HEK293 (cell line): ENCODE measurements around the gene ACACB.

ENCODE experiments used
- AEBP2 ChIP-seq: fragments of 450-650 bp; formaldehyde crosslinking; IDR thresholded peaks from 2 replicates; pipeline ENCODE4 v1.5.1; 2016; ENCODE audit warnings: missing biosample characterization, missing genetic modification characterization, borderline replicate concordance
- GLI2 ChIP-seq: fragments of 450-650 bp; formaldehyde crosslinking; IDR thresholded peaks from 2 replicates; pipeline ENCODE4; 2017; ENCODE audit warnings: missing biosample characterization, missing genetic modification characterization, low read depth, borderline replicate concordance
- HIC1 ChIP-seq: fragments of 450-650 bp; formaldehyde crosslinking; IDR thresholded peaks from 2 replicates; pipeline ENCODE4 v1.5.1; 2016; ENCODE audit warnings: missing biosample characterization, missing genetic modification characterization
- IKZF3 ChIP-seq: fragments of 450-650 bp; IDR thresholded peaks from 2 replicates; pipeline ENCODE4 v1.5.0; 2018; ENCODE audit warnings: missing biosample characterization, mild to moderate bottlenecking, missing genetic modification characterization, moderate library complexity
- KLF7 ChIP-seq: fragments of 450-650 bp; formaldehyde crosslinking; IDR thresholded peaks from 2 replicates; pipeline ENCODE4 v1.5.1; 2016; ENCODE audit warnings: missing biosample characterization, missing genetic modification characterization, borderline replicate concordance
- ZBTB10 ChIP-seq: fragments of 450-650 bp; formaldehyde crosslinking; IDR thresholded peaks from 2 replicates; pipeline ENCODE4 v1.5.1; 2016; ENCODE audit warnings: missing biosample characterization, missing genetic modification characterization
- ZBTB21 ChIP-seq: fragments of 450-650 bp; formaldehyde crosslinking; IDR thresholded peaks from 2 replicates; pipeline ENCODE4 v1.5.1; 2017; ENCODE audit warnings: missing biosample characterization, missing genetic modification characterization
- ZEB2 ChIP-seq: fragments of 450-650 bp; formaldehyde crosslinking; IDR thresholded peaks from 2 replicates; pipeline ENCODE4 v1.5.1; 2016; ENCODE audit warnings: missing biosample characterization, missing genetic modification characterization
- ZNF133 ChIP-seq: fragments of 450-650 bp; formaldehyde crosslinking; IDR thresholded peaks from 2 replicates; pipeline ENCODE4 v1.5.1; 2016; ENCODE audit warnings: missing biosample characterization, missing genetic modification characterization
- ZNF174 ChIP-seq: fragments of 450-650 bp; formaldehyde crosslinking; IDR thresholded peaks from 2 replicates; pipeline ENCODE4 v1.5.0; 2017; ENCODE audit warnings: missing biosample characterization, mild to moderate bottlenecking, missing genetic modification characterization
- ZNF280D ChIP-seq: fragments of 450-650 bp; formaldehyde crosslinking; IDR thresholded peaks from 2 replicates; pipeline ENCODE4 v1.5.1; 2016; ENCODE audit warnings: missing biosample characterization, missing genetic modification characterization
- ZNF335 ChIP-seq: fragments of 450-650 bp; formaldehyde crosslinking; conservative IDR thresholded peaks from 2 replicates; pipeline ENCODE4 v1.5.1; 2016; ENCODE audit warnings: missing biosample characterization, missing genetic modification characterization
- ZNF48 ChIP-seq: fragments of 450-650 bp; formaldehyde crosslinking; IDR thresholded peaks from 2 replicates; pipeline ENCODE4 v1.5.1; 2016; ENCODE audit warnings: missing biosample characterization, missing genetic modification characterization
- ZNF549 ChIP-seq: fragments of 450-650 bp; IDR thresholded peaks from 2 replicates; pipeline ENCODE4 v1.5.1; 2018; ENCODE audit warnings: missing biosample characterization, missing genetic modification characterization, mild to moderate bottlenecking, inconsistent platforms, moderate library complexity
- ZNF558 ChIP-seq: fragments of 450-650 bp; formaldehyde crosslinking; IDR thresholded peaks from 2 replicates; pipeline ENCODE4 v1.5.1; 2016; ENCODE audit warnings: missing biosample characterization, missing genetic modification characterization
- ZNF585B ChIP-seq: fragments of 450-650 bp; formaldehyde crosslinking; IDR thresholded peaks from 2 replicates; pipeline ENCODE4 v1.5.1; 2016; ENCODE audit warnings: missing biosample characterization, missing genetic modification characterization
- ZNF639 ChIP-seq: fragments of 450-650 bp; formaldehyde crosslinking; IDR thresholded peaks from 2 replicates; pipeline ENCODE4 v1.5.1; 2016; ENCODE audit warnings: missing biosample characterization, missing genetic modification characterization
- ZNF747 ChIP-seq: fragments of 450-650 bp; formaldehyde crosslinking; IDR thresholded peaks from 2 replicates; pipeline ENCODE4 v1.5.1; 2016; ENCODE audit warnings: missing biosample characterization, missing genetic modification characterization
- ZNF76 ChIP-seq: fragments of 450-650 bp; formaldehyde crosslinking; IDR thresholded peaks from 2 replicates; pipeline ENCODE4; 2016; ENCODE audit warnings: low read depth, missing biosample characterization, missing genetic modification characterization, borderline replicate concordance
- ZNF776 ChIP-seq: fragments of 450-650 bp; formaldehyde crosslinking; IDR thresholded peaks from 2 replicates; pipeline ENCODE4 v1.5.0; 2017; ENCODE audit warnings: missing biosample characterization, missing genetic modification characterization, borderline replicate concordance
- TF ChIP-seq, protein P1 (sequence below): fragments of 450-650 bp; formaldehyde crosslinking; IDR thresholded peaks from 2 replicates; pipeline ENCODE4 v1.5.1; 2017; ENCODE audit warnings: missing biosample characterization, missing genetic modification characterization
- TF ChIP-seq, protein P2 (sequence below): fragments of 450-650 bp; formaldehyde crosslinking; IDR thresholded peaks from 2 replicates; pipeline ENCODE4 v1.5.1; 2016; ENCODE audit warnings: missing biosample characterization, missing genetic modification characterization

Gene ACACB

GRCh38 chr12:109097435-109098182, 18.8 kb upstream of the ACACB start, which contains the start of gene UNG (continued):
- TF ChIP-seq, protein P1, sequence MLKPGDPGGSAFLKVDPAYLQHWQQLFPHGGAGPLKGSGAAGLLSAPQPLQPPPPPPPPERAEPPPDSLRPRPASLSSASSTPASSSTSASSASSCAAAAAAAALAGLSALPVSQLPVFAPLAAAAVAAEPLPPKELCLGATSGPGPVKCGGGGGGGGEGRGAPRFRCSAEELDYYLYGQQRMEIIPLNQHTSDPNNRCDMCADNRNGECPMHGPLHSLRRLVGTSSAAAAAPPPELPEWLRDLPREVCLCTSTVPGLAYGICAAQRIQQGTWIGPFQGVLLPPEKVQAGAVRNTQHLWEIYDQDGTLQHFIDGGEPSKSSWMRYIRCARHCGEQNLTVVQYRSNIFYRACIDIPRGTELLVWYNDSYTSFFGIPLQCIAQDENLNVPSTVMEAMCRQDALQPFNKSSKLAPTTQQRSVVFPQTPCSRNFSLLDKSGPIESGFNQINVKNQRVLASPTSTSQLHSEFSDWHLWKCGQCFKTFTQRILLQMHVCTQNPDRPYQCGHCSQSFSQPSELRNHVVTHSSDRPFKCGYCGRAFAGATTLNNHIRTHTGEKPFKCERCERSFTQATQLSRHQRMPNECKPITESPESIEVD (tag by site-specific recombination) = no peak
- TF ChIP-seq GLI2 (no peak), HIC1 (tag by site-specific recombination) (no peak), ZNF76 (tag by site-specific recombination) (0 out of 2 replicates have a peak, but pooled peaks have one; percentile 8), ZEB2 (tag by site-specific recombination) (peak; percentile 65), ZNF549 (tag by site-specific recombination) (no peak), ZNF558 (tag by site-specific recombination) (no peak), ZNF133 (no peak), ZNF776 (tag by site-specific recombination) (no peak), ZNF639 (tag by site-specific recombination) (0 out of 2 replicates have a peak, but pooled peaks have one; percentile 14), ZNF48 (tag by site-specific recombination) (no peak), ZBTB10 (tag by site-specific recombination) (peak; percentile 31; the same call in 1 of the 2 replicates), ZBTB21 (tag by site-specific recombination) (peak; percentile 13; the same call in 1 of the 2 replicates), ZNF174 (tag by site-specific recombination) (no peak), ZNF335 (tag by site-specific recombination) (peak; percentile 92), KLF7 (tag by site-specific recombination) (peak; percentile 31; the same call in 1 of the 2 replicates), IKZF3 (tag by site-specific recombination) (no peak), ZNF585B (tag by site-specific recombination) (no peak), ZNF280D (no peak), ZNF747 (no peak), AEBP2 (tag by site-specific recombination) (no peak)
- TF ChIP-seq, protein P2, sequence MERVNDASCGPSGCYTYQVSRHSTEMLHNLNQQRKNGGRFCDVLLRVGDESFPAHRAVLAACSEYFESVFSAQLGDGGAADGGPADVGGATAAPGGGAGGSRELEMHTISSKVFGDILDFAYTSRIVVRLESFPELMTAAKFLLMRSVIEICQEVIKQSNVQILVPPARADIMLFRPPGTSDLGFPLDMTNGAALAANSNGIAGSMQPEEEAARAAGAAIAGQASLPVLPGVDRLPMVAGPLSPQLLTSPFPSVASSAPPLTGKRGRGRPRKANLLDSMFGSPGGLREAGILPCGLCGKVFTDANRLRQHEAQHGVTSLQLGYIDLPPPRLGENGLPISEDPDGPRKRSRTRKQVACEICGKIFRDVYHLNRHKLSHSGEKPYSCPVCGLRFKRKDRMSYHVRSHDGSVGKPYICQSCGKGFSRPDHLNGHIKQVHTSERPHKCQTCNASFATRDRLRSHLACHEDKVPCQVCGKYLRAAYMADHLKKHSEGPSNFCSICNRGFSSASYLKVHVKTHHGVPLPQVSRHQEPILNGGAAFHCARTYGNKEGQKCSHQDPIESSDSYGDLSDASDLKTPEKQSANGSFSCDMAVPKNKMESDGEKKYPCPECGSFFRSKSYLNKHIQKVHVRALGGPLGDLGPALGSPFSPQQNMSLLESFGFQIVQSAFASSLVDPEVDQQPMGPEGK (tag by site-specific recombination) = peak; percentile 96
